HCT116 (cell line): ENCODE data around the gene CYSTM1. TPM values are rescaled to one million over a fixed set of nuclear protein-coding genes. Genes with fewer than 3 reads are reported as not detected.

Source experiments
- ATAC-seq: fragments of 200-7000 bp; cut with Tn5 transposase; 2 replicates; pipeline ENCODE4 v1.9.1; 2020; ENCODE audit warnings: mild to moderate bottlenecking, moderate library complexity
- BruUV-seq: library from RNA; stranded (reverse); fragments of 400-500 nt; replicated peaks from 2 replicates; lab custom pipeline; 2021; lab: Mats Ljungman, UMichigan
- CTCF ChIA-PET: fragments of 300-600 bp; sonication (Branson Sonifier 250); formaldehyde crosslinking; loops from one replicate; lab custom pipeline; 2021; ENCODE audit warnings: antibody characterized with exemption; lab: Charles Lee
- POLR2A ChIA-PET: fragments of 300-600, 350-600 bp; sonication (Branson Sonifier 250); formaldehyde crosslinking; loops from one replicate; lab custom pipeline; 2021; ENCODE audit warnings: antibody characterized with exemption; lab: Charles Lee
- RAD21 ChIA-PET, 2 experiments: fragments of 300-600 bp; sonication (Branson Sonifier 250); formaldehyde crosslinking; loops; one replicate each; lab custom pipeline; 2023; ENCODE audit warnings: low total read pairs in 2 of 2; ENCODE audit not compliant: uncharacterized antibody in 2 of 2, unreplicated experiment in 2 of 2, low non-redundant PET in 1 of 2; lab: Charles Lee
- DNase-seq: peaks from one replicate; pipeline ENCODE4 v3.0.0-alpha.2; 2010; ENCODE audit warnings: low read depth, low spot score
- H2AFZ ChIP-seq: fragments of 200-600 bp; shearing (Covaris generic), sonication (generic); 2 replicates; pipeline ENCODE4 v1.6.1; 2017; ENCODE audit warnings: low read depth, mixed run types, mixed read lengths, antibody characterized with exemption, low read length; ENCODE audit not compliant: poor library complexity, severe bottlenecking
- H3K27ac ChIP-seq: 2 replicates; pipeline ENCODE4 v1.5.1; 2012; ENCODE audit warnings: low read depth, low read length
- H3K27me3 ChIP-seq: fragments of 200-600 bp; sonication (generic); 2 replicates; pipeline ENCODE4 v1.6.1; 2016; ENCODE audit warnings: mixed run types, low read length, mixed read lengths; ENCODE audit not compliant: insufficient read depth
- H3K36me3 ChIP-seq, 2 experiments: fragments of 200-500 bp in 1 of 2; fragments of 200-600 bp in 1 of 2; sonication (Bioruptor generic) in 1 of 2; sonication (generic) in 1 of 2; 2 replicates each; pipeline versions ENCODE4 v1.5.1 to v1.6.1; 2014 to 2016; ENCODE audit warnings: low read length in 2 of 2, inconsistent platforms in 1 of 2, mixed read lengths in 1 of 2, mixed run types in 1 of 2; ENCODE audit not compliant: insufficient read depth in 2 of 2, control insufficient read depth in 1 of 2
- H3K4me1 ChIP-seq, 2 experiments: fragments of 200-600 bp in 1 of 2; sonication (generic) in 1 of 2; 2 replicates each; pipeline versions ENCODE4 v1.5.1 to v1.6.1; 2012 to 2017; ENCODE audit warnings: low read length in 2 of 2, inconsistent platforms in 1 of 2, mild to moderate bottlenecking in 1 of 2, mixed read lengths in 1 of 2, mixed run types in 1 of 2, moderate library complexity in 1 of 2; ENCODE audit not compliant: insufficient read depth in 2 of 2, control insufficient read depth in 1 of 2
- H3K4me2 ChIP-seq: fragments of 200-600 bp; sonication (generic); 2 replicates; pipeline ENCODE4 v1.6.1; 2017; ENCODE audit warnings: mixed run types, low read length, mixed read lengths
- H3K4me3 ChIP-seq, 2 experiments: fragments of 200-600 bp in 1 of 2; sonication (generic) in 1 of 2; replicated peaks in 1 of 2; 2 replicates each; pipeline ENCODE4 v1.5.1; 2011 to 2016; ENCODE audit warnings: low read length in 2 of 2, control low read depth in 1 of 2, low read depth in 1 of 2, mild to moderate bottlenecking in 1 of 2, mixed read lengths in 1 of 2, mixed run types in 1 of 2
- H3K79me2 ChIP-seq: fragments of 200-600 bp; sonication (generic); 2 replicates; pipeline ENCODE4 v1.6.1; 2017; ENCODE audit warnings: mild to moderate bottlenecking, mixed run types, low read length, moderate library complexity, mixed read lengths; ENCODE audit not compliant: insufficient read depth
- H3K9ac ChIP-seq: fragments of 200-600 bp; sonication (generic); 2 replicates; pipeline ENCODE4 v1.6.1; 2016; ENCODE audit warnings: low read length, mixed read lengths
- H3K9me2 ChIP-seq: fragments of 200-600 bp; sonication (generic), shearing (Covaris generic); 2 replicates; pipeline ENCODE4 v1.6.1; 2017; ENCODE audit warnings: mixed run types, mild to moderate bottlenecking, moderate library complexity; ENCODE audit not compliant: insufficient read depth
- H3K9me3 ChIP-seq, 2 experiments: fragments of 200-500 bp in 1 of 2; fragments of 200-600 bp in 1 of 2; sonication (Bioruptor generic) in 1 of 2; sonication (generic) in 1 of 2; 2 replicates each; pipeline ENCODE4 v1.6.1; 2014 to 2017; ENCODE audit warnings: low read length in 2 of 2, mixed read lengths in 2 of 2, inconsistent platforms in 1 of 2, low read depth in 1 of 2, mild to moderate bottlenecking in 1 of 2, mixed run types in 1 of 2, moderate library complexity in 1 of 2; ENCODE audit not compliant: control insufficient read depth in 1 of 2, insufficient read depth in 1 of 2
- H4K20me1 ChIP-seq: fragments of 200-600 bp; sonication (generic), shearing (Covaris generic); 2 replicates; pipeline ENCODE4 v1.6.1; 2017; ENCODE audit warnings: mixed run types, mild to moderate bottlenecking, moderate library complexity; ENCODE audit not compliant: insufficient read depth
- CBX3 ChIP-seq: IDR thresholded peaks from 2 replicates; pipeline ENCODE4 v1.6.1; 2012; ENCODE audit warnings: low read depth
- EGR1 ChIP-seq: IDR thresholded peaks from 2 replicates; pipeline ENCODE4 v1.6.1; 2012; ENCODE audit warnings: low read depth
- EZH2 ChIP-seq: fragments of 200-600 bp; sonication (generic); IDR thresholded peaks from 2 replicates; pipeline ENCODE4 v1.6.1; 2017; ENCODE audit warnings: antibody characterized with exemption, mixed run types
- FOSL1 ChIP-seq: IDR thresholded peaks from 2 replicates; pipeline ENCODE4 v1.6.1; 2012; ENCODE audit warnings: low read depth
- JUND ChIP-seq: IDR thresholded peaks from 2 replicates; pipeline ENCODE4 v1.6.1; 2012
- MAX ChIP-seq: IDR thresholded peaks from 2 replicates; pipeline ENCODE4 v1.6.1; 2012
- POLR2A ChIP-seq: IDR thresholded peaks from 2 replicates; pipeline ENCODE4 v1.7.0; 2011; ENCODE audit warnings: borderline replicate concordance; ENCODE audit not compliant: insufficient read depth, insufficient read length; ENCODE audit errors: extremely low read depth
- RAD21 ChIP-seq: IDR thresholded peaks from 2 replicates; pipeline ENCODE4 v1.6.1; 2012; ENCODE audit warnings: low read depth, mild to moderate bottlenecking
- SP1 ChIP-seq: IDR thresholded peaks from 2 replicates; pipeline ENCODE4 v1.6.1; 2012; ENCODE audit warnings: low read depth
- YY1 ChIP-seq: IDR thresholded peaks from 2 replicates; pipeline ENCODE4 v1.6.1; 2011; ENCODE audit warnings: low read length, low read depth, moderate library complexity, mild to moderate bottlenecking; ENCODE audit not compliant: insufficient replicate concordance; ENCODE audit errors: extremely low read depth
- ZBTB33 ChIP-seq: IDR thresholded peaks from 2 replicates; pipeline ENCODE4 v1.6.1; 2011; ENCODE audit warnings: mild to moderate bottlenecking, low read length, moderate library complexity; ENCODE audit not compliant: insufficient replicate concordance; ENCODE audit errors: extremely low read depth
- intact Hi-C: fragments of 100-400 bp; cut with micrococcal nuclease; formaldehyde crosslinking; loops from 2 replicates; pipeline ENCODE4 v1.10.0; 2022
- total RNA-seq: library from RNA; stranded (reverse); gene quantifications from one replicate; pipeline ENCODE4 v1.2.1, GENCODE V29; 2021; ENCODE audit not compliant: unreplicated experiment
- TF ChIP-seq, protein P1 (sequence below): IDR thresholded peaks from 2 replicates; pipeline ENCODE4 v1.6.1; 2012; ENCODE audit warnings: low read depth
- TF ChIP-seq, protein P2 (sequence below): IDR thresholded peaks from 2 replicates; pipeline ENCODE4 v1.6.1; 2012

Gene CYSTM1
- total RNA-seq, 1 experiment from 2014 or later: 56.0 TPM

DNA sequence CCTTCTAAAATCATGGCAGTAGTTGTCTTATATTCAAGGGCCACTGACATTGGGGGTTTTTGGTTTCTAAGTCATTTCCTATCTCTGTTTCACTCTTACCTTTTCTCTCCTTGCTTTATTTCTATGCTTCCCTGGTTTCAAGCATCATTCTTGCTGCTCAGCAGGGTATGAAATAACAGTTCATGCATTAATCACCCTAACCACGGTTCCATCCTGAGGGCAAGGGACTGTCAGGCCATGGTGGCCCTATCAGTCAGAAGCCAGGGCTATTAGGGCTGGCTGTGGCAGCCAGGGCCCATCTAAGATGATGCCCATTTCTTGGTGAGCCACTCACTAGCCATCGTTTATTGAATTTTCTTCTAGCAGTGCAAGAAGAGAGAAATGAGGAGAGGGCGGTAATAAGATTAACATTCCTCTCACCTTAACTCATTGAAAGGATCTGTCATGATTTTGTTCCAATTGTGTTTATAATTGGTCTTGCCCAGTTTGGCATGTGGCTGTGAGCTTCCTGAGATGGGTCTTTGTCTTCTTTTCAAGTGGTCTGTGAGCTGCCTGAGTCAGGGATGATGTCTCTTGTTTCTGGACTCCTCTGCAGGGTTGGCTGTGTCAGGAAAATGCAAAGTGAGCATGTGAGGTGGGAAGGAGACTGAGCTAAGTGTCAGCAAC, 45.2 kb downstream of the CYSTM1 start:
- Histone ChIP-seq H3K4me2 (peak overlapping the region; percentile 73), H3K79me2 (peaks cover 5% of the 10 kb centered on the region; the same call in 1 of the 2 replicates), H2AFZ (no peak overlapping the region), H3K4me1 (peaks cover 77 to 89% of the 10 kb centered on the region in 2 experiments), H3K9me2 (no peaks in the 10 kb centered on the region), H3K27me3 (no peaks in the 10 kb centered on the region), H4K20me1 (no peaks in the 10 kb centered on the region), H3K27ac (peak overlapping the region; percentile 87), H3K9ac (peak overlapping the region; percentile 43), H3K4me3 (peak overlapping the region in 1 of 2 experiments; percentile 45; a peak in 2 of 4 replicates), H3K36me3 (no peaks in the 10 kb centered on the region), H3K9me3 (no peaks in the 10 kb centered on the region)
- DNase-seq (no peak), ATAC-seq (peak; percentile 52)
- RAD21 ChIA-PET: no interaction called here
- intact Hi-C loops: loop anchor here (10.0 kb wide), 1 partner anchor 145 kb away; no protein-coding TSS in a partner anchor
- CTCF ChIA-PET: interaction anchor here (1.1 to 2.7 kb wide), 2 partner anchors 8 to 19 kb away, joined by 3 to 17 read pairs; no protein-coding TSS in a partner anchor
- POLR2A ChIA-PET: no interaction called here
- BruUV-seq: no TSS peak
- TF ChIP-seq JUND (peak; percentile 49; the same call in 1 of the 2 replicates), POLR2A (no peak), SP1 (peak; percentile 49; the same call in 1 of the 2 replicates), MAX (peak; percentile 56; the same call in 1 of the 2 replicates), RAD21 (no peak), CBX3 (0 out of 2 replicates have a peak, but pooled peaks have one; percentile 43), EGR1 (no peak), EZH2 (no peak), FOSL1 (peak; percentile 60), YY1 (no peak), ZBTB33 (no peak)
- TF ChIP-seq, protein P1, sequence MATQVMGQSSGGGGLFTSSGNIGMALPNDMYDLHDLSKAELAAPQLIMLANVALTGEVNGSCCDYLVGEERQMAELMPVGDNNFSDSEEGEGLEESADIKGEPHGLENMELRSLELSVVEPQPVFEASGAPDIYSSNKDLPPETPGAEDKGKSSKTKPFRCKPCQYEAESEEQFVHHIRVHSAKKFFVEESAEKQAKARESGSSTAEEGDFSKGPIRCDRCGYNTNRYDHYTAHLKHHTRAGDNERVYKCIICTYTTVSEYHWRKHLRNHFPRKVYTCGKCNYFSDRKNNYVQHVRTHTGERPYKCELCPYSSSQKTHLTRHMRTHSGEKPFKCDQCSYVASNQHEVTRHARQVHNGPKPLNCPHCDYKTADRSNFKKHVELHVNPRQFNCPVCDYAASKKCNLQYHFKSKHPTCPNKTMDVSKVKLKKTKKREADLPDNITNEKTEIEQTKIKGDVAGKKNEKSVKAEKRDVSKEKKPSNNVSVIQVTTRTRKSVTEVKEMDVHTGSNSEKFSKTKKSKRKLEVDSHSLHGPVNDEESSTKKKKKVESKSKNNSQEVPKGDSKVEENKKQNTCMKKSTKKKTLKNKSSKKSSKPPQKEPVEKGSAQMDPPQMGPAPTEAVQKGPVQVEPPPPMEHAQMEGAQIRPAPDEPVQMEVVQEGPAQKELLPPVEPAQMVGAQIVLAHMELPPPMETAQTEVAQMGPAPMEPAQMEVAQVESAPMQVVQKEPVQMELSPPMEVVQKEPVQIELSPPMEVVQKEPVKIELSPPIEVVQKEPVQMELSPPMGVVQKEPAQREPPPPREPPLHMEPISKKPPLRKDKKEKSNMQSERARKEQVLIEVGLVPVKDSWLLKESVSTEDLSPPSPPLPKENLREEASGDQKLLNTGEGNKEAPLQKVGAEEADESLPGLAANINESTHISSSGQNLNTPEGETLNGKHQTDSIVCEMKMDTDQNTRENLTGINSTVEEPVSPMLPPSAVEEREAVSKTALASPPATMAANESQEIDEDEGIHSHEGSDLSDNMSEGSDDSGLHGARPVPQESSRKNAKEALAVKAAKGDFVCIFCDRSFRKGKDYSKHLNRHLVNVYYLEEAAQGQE: no peak
- TF ChIP-seq, protein P2, sequence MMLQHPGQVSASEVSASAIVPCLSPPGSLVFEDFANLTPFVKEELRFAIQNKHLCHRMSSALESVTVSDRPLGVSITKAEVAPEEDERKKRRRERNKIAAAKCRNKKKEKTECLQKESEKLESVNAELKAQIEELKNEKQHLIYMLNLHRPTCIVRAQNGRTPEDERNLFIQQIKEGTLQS: no peak
